Glomerular visceral epithelial cell (primary cell): Measurements from ENCODE around the gene SGO2.
A peak's percentile ranks its signal among the peaks of the same experiment; 100 is the strongest.
"Not testable (repeated sequence)": the region's sequence is repeated elsewhere in the genome, so short reads cannot be mapped to it uniquely, and the experiment has no call there.

Source experiments
- DNase-seq: peaks from one replicate; pipeline ENCODE4 v3.0.0-alpha.2; 2016; ENCODE audit errors: extremely low spot score

SGO2 gene

DNA sequence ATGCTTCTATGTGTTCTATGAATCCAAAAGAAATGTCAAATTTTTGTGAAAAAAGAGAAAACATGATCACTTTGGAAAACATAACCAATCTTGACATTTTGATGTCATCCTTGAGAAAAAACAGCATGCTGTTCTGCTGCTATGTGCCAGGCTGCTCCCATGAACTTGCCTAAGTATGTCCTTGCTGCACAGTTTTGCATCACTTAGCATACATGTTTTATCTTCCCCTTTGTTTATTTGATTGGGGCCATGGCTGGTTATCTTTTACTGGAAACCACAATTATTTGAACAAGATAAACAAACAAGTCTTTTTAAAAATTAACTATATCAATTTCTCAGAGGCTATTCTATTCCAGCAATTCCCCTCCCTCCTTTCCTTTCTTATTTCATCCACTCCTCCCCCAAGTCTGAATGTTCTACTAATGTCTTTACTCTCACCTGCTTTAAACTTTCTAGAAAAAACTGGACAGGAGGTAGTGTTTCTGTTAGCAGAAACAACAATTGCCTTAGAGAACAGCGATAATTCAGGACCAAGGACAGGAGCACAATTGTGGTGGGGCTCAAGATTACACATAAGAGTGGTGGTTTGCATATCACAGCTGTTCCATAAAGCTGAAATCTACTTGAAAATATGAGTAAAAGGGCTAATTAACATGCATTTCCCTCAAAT, 66.5 kb downstream of the SGO2 start:
- DNase-seq, result no peak

DNA sequence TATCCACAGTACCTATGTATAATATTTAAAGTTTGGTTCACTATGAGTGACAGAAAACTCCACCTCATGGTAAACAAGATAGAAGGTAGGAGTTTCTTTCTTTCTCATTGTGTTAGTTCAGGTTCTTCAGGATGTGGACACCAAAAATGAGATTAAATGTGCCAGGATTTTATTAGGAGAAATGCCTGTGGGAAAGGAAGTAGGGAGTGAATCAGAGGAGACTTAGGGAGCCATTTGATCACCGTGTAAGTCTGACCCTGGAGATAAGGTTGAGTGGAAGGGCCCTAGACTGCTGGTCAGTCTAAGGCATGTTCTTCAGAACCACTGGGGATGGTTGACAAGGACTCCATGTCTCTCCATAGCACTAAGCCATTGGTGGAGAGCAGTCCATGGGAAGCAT, 67.9 kb downstream of the SGO2 start:
- DNase-seq, result no peak

DNA sequence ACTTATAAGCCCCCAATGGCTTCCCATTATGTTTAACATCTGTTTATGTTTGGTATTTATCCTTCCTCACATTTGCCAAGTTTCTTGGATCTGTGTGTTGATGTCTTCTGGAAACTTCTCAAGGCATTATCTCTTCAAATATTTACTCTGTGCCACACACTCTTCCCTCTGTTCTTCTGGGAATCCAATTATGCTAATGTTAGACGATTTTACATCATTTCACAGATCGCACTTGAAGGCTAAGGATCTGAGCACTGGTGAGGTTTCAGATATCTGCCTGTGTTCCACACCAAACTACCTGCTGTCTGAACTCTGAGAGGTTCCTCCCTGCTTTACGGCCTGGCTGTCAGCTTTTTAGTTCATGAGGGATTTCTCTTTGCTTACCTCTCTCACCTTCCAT, 69.9 kb downstream of the SGO2 start:
- DNase-seq, result no peak

DNA sequence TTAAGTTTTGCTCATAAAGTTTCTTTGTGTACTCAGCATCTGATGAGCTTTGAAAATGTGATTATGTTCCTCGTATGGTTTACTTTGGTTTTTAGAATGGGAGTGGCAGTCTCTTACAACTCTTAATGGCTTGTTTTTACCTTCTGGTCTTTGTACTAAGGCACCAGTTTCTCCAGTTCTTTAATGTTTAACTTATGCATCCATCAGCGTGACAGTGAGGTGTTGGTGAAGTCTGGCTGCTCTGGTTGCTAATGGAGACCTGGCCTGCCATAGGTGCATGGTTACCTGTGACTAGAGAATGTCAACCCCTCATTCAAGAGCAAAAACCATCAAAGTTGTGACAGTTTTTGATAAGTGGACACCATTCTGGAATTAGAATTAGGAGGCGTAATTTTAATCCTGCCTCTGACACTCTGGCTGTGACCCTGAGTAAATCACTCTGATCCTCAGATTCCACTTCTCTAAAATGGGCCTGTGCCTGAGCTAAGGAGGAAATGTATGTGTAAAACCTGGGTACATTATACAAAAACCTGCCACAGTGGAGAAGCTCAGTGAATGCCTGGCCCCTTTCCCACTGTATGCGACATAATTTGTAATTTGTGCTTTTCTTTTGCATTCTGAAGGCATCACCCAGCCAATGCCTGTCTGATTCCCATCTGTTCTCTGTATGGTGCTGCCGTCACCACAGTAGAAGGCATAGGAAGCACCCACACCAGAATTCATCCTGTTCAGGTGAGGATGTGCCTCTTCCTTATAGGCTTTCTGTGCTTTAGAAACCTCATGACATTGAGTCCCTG, 71.0 kb downstream of the SGO2 start:
- no peak for DNase-seq

DNA sequence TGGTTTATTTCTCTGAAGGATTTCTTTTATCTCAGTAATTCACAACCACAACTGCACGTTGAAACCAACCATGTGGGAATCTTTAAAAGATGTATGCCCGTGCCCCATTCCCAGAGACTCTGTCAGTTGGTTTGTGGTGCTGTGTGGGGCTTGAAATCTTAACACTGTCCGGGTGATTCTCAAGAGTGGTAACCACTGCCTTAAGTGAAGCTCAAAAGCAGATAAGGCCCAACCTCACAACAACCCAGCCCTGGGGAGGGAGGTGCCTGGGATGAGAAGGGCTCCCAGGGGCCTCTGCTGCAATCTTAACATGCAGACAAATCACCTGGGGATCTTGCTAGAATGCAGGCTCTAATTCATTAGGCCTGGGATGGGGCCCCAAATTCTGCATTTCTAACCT, 73.2 kb downstream of the SGO2 start:
- no peak for DNase-seq

DNA sequence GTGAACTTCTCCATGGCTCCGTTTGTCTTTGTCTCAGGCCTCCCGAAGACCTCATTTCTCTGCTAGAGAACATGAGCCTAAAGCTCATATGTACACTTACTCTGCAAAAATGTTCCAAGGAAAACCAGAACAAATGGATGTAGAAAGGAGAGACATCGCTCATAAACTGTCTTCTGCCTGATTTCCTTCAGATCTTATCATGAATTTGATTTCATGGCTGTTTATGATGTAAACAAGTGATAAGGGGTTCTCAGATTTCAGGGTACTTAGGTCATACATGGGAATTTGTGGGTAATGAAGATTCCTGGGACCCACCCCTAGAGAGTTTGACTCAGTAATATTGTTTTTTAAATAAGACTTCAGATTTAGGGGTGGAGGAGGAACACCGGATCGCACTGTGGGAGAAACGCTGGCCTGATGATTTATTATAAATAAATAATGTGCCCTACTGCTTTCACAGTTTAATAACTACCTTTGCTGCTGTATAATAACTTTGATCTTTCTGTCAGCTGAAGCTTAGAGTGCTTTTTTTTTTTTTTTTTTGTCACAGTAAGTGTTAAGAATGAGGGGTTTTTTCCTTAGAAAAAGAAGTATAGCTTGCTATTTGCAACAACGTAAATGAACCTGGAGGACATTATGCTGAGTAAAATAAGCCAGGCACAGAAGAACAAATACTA, 74.7 kb downstream of the SGO2 start:
- DNase-seq, result no peak

DNA sequence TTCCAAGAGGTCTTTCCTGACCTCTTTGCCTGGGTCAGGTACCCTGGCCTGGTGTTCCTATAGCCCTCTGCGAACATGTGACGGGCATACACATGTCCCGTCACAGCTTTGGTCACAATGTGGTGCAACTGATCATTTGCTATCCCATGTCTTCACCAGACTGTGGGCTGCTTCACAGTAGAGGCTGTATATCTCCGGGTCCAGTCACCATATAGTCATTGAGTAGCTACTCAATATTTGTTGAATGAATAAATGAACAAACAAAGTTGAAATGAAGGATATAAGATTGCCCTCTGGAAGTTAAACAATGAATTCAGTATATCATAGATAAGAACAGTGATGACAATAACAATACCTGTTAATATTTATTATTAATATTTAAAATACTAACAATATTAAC, 76.6 kb downstream of the SGO2 start:
- no peak for DNase-seq

DNA sequence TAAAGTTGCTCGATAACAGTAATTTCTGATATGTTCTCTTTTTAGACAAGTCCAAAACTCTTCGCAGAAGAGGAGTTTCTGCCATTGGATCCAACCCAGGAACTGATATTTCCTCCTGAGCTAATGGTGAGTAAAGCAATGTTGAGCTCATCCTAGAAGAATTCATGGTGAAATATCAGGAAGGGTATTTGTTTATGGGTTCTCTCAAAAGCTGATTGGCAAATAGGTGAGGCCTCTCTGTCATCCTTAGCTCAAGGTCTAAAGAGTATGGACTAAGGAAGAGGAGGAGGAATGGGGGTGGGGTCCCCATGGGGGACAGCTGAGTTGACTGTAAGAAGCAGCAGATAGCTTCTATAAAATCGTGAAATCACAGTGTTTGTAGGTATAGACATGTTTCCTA, 78.0 kb downstream of the SGO2 start:
- DNase-seq, result peak; percentile 56

DNA sequence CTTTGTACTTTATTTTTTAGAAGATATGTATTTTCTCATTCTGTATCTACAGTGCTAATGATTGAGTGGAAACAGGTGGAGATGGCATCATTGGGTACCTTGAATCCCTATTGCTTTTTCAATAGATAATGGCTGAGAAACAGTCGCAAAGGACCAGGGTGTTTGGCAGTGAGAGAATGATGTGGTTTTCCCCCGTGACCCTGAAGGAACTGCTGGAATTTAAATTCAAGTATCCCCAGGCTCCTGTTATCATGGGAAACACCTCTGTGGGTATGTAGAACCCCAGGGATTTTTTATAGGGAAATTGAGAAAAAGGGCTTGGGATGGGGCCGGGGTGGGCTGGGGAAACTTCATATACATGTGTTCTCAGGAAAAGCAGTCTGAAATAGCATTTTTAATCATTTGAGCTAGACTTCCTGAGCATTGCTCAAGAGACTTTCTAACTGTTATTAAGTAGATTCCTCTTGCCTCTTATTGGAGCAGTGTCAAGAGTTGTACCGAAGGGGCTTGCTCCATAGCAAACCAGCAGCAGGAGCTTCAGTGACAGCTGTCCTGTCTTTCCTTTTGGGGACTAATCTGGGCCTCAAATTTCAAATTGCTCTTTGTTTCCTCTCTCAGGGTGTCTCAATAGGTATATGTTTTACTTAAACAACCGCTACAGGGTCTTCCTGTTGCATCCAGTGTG, 78.7 kb downstream of the SGO2 start:
- DNase-seq, result no peak

DNA sequence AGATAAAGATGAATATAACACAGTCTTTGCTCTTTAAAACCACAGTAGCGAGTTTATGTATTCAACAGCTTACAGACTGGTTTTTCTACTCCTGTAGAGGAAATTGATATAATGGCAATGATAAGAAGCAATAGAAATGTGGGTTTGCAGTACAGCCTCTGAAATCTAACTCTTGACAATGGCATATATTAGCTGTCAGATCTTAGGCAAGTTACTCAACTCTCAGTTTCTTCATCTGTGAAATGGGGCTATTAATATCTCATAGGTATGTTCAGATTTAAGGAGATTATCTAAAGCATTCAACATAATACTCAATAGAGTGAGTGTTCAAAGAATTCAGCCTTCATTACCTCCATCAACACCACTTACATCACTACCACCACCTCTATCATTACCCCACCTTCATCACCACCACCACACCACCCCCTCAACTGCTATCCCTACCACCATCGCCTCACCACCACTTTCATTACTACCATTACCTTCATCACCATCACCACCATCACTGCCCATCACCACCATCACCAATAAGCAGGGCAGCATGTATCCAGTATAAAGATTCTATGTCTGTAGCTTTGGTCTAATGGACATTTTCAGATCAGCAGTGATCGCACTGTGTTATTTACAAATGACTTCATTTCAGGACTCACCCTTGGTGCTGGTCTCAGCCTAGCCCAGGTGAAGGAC, 82.5 kb downstream of the SGO2 start:
- no peak for DNase-seq

DNA sequence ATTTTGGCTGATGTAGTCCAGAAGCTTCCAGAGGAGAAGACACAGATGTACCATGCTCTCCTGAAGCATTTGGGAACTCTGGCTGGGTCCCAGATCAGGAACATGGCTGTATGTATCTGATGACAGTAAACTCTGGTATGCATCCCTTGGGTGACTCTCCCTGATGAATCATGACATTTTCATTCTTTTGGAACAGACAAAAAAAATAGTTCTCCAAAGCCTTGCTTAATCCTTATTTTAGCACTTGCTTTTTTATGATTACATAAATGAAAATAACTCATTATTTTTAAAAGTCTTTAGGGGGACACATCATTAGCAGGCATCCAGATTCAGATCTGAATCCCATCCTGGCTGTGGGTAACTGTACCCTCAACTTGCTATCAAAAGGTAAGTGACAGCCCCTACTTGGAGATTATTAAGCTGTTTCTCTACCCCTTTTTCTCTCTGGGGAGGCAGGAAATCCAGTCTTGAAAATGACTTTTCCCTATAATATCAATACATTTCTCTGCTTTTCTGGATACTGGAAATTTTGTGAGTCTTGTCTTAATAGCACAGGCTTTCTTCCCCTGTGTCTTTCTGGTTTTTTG, 83.1 kb downstream of the SGO2 start:
- peak; percentile 73 for DNase-seq

DNA sequence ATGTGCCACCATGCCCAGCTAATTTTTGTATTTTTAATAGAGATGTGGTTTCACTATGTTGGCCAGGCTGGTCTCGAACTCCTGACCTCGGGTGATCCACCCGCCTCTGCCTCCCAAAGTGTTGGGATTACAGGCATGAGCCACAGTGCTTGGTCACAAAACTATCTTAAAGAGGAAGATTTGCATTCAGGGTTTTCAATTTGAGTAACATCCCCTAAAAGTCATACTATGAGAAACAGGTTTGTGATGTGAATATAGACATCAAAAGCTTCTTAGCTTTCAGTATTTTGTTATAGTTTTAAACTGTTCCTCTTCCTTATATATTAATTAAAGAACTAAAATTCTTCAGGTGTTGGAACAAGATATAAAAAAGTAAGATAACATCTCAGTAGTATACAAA, 84.2 kb downstream of the SGO2 start:
- not testable (repeated sequence) for DNase-seq

DNA sequence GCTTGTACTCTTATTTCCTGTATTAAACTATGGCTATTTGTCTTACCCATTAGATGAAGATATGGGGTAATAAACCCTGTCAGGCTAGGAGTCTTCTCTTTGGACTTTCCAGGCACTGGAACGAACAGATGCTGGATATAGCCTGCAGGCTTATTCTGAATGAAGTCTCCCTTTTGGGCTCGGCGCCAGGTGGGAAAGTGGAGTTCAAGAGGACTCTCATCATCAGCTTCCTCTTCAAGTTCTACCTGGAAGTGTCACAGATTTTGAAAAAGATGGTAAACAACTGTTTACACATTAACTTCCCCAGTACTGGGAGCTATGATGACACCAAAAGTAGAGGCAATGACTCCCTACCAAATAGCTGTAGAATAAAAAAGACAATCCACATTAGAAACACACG, 87.7 kb downstream of the SGO2 start:
- DNase-seq, result no peak

DNA sequence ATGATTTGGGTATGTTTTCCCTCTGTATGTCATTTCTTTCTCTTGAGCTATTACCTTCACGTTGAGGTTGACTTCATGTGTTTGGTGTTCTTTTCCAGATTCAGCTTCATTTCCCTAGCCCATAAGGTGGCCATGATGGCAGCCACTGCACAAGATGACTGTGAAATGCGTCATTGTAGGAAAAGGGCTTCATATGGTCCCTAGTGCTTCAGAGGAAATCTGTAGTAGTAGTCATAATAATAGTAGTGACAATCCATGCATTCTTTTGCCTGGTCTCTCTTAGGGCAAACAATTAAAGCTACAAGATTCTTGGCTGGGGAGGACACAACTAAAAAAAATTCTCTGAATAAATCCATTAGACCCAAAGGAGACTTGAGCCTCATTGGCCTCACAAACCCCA, 88.2 kb downstream of the SGO2 start:
- no peak for DNase-seq

DNA sequence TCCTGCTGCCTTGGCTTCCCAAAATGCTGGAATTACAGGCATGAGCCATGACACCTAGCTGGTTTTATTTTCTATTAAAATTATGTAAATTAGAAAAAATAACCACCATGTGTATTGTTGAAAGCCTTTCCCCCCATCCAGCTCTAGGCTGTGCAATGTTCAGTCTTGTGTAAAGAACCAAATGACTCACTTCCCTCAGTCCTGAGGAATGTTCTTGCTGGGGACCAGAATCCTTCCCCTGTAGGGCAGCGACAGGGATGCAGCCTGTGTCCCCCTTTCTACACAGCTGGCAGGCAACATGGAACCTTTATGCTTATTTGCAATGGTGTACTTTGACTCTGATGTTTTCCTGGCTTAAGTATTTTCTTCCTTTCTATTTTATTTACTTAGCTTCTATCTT, 89.2 kb downstream of the SGO2 start:
- peak; percentile 85 for DNase-seq

DNA sequence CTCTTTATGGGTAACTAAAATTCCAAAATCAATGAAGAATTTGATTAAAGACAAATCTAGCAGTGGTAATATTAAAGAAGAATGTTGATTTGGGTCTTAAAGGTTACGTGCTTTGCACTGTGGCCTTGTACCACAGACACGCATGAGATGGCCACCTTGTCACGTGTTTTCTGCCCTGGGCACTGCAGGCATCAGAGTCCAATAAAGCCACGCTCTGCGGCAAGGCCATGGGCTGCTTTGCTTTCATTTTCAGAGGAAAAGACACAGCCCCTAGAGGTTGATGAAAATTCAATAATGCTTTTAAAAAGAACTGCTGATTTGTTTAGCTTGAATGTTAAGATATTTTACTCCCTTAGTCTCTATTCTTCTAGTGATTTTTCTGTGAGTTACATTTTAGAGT, 90.2 kb downstream of the SGO2 start:
- peak; percentile 33 for DNase-seq

DNA sequence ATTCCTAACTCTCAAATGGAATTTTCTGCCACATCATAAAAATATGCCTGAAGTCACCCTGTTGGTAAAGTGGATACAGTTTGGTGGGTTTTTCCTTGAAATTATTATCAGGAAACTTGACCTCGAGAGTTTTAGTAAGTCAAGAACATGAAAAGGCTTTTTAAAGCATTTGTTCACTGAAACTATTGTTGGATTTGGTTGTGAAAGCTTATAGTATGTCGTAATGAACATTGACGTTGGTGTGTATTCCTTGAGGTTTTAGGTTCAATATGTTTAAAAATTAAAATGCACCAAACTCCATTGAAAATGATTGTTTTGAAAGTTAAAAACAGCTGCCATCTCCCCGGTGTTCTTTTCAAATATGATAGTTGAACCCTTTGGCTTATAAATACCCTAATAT, 90.6 kb downstream of the SGO2 start:
- DNase-seq, result no peak

DNA sequence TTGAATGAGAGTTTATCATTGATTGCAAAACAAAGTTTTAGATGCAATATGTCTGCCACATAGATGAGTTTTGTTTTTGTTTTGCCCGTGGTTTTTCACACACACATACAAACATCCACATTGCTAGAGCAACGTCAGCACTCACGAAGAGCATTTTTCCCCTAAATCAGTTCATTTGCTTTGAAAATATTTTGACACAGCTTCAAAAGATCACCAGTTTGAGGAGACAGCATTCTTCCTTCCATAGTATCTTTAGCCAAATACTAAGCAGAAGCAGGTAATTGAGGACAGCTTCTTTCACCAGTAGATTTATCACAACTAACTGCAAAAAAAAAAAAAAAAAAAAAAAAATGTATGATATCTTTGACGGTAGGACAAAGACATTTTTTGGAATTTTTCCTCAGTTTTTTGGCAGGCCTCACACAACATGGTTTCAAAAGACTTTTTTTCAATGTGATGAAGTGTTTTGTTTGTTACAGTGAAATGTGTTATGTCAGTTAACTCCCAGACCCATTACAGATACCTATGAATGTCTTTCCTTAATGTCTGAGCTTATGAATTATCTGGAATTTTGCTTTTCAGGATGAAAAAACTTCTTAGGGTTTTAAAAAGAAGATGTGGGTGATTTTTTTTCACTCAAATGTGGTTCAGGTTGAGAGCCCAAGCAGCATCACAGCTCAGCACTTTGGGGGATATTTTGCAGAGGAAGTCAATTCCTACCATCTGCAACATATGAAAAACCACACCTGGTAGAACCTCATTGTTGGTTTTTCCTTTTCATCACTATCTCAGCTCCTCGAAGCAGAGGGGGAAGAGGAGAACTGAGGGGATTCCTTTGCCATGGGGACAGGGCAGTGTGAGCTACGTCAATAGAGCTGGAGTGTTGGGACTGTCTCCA, 91.4 kb downstream of the SGO2 start:
- no peak for DNase-seq

DNA sequence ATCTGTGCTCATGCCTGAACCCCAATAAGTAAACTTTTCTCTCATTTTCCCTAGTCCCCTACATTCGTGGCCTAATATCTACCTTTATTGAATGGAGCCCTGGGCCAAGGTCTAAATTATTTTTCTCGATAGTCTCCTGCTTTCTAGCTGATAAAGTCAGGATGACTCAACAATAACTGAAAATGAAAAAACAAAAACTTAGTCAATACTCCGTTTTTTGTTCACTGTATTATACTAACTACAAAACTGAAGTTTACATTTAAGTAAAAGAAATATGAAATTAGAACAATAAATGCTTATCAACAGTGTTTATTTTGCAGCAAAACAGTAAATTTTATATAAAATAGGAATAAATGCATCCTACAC, 92.0 kb downstream of the SGO2 start:
- no peak for DNase-seq

DNA sequence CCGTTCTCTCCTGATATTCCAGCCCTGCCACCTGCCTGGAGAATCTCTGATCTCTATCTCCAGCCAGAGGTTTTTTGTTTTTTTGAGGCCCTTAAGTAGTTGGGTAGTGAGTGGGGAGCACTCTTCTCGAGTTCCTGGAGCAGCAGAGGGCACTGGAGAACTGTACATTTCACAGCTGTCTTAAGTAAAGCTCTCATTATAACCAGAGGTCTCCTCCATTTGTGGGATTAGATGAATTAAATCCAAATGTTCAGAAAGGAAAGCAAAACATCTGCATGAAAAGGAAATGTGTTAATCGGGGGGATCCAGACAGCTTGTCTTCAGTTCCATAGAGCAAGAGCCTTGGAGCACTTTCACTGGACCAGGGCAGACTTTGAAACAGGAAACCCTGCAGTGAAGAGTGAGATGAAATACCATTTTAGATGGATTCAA, 92.6 kb downstream of the SGO2 start:
- no peak for DNase-seq
